NCI-H345 treated with DMSO at 0.1 percent for 48 hours (cell line): ENCODE results near the gene SLC17A4.

Experiments used
- DNase-seq: peaks from one replicate; lab custom pipeline; 2025; ENCODE audit not compliant: unreplicated experiment; lab: John Stamatoyannopoulos, UW

Gene SLC17A4

GRCh38 chr6:25815194-25815593, 60.7 kb downstream of the SLC17A4 start:
- no peak for DNase-seq

DNA sequence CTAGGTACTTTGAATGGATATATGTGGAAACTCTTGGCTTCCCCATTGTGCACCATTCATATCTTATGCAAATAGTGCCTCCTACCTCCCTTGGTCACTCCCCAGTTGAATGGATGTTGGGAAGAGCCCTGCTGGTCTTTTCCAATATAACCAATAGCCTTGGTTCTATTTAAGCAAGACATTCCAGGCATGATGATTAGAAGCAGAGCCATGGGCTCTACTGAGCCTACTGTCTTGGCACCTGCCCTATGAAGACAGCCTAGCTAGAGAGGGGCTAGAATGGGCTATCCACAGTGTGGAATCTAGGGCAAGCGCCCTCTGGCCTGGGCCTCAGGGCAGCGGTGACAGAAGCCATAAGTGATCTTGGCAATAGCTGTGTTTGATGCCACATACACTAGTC, 61.7 kb downstream of the SLC17A4 start:
- no peak for DNase-seq

DNA sequence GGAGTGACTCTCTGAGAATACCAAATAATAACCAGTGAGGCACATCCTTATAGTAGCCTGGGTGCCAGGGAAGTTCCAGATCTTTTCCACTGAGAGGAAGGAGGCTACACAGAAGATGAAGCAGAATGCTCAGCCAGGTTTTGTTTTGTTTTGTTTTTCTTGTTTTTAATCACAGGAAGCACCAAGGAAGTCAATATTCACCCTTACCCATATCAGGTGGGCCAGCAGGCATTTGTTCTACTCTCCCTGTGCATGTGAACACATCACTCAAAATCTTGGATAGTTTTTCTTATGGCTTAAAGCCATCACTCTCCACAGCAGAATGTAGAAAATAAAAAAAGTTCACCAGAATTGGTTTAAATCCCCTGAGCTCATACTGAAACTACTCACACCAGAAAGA, 66.8 kb downstream of the SLC17A4 start:
- no peak for DNase-seq

- no peak for DNase-seq
Measured at GRCh38 chr6:25829375-25829774, 74.8 kb downstream of the SLC17A4 start.

DNA sequence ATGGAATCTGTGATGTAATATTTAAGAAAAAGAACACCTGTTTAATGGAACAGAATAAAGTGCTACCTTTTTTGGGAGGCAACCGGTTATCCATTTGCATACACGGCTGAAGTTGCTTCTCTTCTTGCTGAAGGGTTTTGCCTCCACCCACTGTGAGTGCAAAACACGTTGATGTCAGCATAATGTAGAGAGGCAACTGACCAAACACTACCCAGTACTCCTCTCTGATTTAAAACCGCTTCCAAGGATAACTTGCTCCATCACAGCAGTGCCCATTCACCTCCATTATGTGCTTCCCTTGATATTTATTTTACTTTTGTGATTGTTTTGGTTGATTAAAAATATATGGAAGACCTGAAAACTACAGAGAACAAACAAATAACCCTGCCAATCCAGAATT, 75.9 kb downstream of the SLC17A4 start:
- no peak for DNase-seq
